GM19395 (cell line): Measurements from ENCODE around the gene MGST2.
"Not testable (repeated sequence)": the region's sequence is repeated elsewhere in the genome, so short reads cannot be mapped to it uniquely, and the experiment has no call there.

Source experiments
- ATAC-seq: cut with Tn5 transposase; IDR thresholded peaks from one replicate; pipeline ENCODE4 v1.9.1; 2021; ENCODE audit warnings: mild to moderate bottlenecking, moderate library complexity; ENCODE audit not compliant: unreplicated experiment

Gene MGST2

DNA sequence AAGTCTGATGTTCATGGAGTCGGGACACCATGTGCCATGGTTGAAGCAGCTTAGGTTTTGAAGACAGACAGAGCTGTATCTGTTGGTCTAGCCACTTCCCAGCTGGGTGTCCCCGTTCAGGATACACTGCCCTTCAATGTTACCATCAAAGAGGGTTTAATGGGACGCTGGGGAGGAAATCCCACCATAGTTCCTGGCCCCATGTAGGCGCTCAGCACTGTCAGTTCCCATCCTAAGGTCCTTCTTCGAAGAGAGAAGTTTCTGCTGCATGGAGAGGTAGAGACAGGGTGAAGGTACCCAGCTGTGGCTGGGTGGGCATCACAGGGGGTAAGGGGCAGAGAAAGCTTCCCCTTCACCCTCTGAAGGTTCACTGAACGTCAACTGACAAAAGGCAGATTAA lies 3.7 kb downstream of the MGST2 start:
- ATAC-seq = no peak

DNA sequence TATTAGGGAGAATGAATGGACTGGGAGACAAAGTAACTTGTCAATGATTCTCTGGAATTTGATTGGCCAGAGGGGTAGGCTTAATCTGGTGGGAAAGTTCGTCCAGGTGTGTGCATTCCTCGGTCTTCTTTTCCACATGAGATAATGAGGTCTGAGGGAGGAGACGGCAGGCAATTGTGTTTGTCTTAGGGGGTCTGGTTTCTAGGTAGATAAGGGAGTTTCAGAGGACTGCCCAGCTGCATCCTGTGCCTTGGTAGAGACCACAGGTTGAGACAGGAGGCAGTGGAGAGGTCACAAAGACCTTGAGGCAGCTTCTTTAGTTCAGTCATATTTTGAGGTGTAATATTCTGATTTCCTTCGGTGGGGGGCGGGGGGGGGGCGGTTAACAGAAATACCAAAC lies 4.3 kb downstream of the MGST2 start:
- ATAC-seq = no peak

DNA sequence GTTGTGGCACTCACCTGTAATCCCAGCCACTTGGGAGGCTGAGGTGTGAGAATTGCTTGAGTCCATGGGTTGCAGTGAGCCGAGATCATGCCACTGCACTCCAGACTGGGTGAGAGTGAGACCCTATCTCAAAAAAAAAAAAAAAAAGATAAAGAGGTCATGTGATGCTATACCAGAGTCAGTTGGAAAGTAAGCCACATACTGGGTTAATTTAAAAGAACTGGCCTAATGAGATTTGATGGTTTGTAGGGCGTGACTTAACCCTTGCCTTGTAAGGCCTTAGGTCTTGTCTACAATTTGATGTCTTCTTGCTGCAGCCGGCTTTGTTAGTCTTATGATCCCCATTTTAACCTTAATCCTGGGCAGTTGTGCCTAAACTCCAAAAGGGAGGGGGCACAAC lies 5.2 kb downstream of the MGST2 start:
- no peak for ATAC-seq

DNA sequence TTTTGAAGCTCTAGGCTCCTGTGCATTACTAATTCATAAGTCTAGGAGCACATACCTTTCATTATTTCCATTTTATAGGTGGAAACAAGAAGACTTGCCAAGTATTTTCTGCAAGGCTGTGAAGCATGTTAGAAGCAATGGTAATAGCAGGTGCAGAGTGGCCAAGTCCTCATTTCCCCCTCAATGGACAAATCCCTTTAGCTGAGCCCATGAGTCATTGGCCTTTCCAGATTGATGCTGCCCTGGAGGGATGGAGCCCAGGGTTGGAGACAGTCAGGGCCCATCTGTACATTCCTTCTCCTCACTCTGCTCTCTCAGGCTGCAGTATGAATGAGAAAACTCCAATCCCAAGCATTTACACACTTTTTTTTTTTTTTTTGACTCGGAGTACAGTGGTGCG lies 6.6 kb downstream of the MGST2 start:
- ATAC-seq = no peak

DNA sequence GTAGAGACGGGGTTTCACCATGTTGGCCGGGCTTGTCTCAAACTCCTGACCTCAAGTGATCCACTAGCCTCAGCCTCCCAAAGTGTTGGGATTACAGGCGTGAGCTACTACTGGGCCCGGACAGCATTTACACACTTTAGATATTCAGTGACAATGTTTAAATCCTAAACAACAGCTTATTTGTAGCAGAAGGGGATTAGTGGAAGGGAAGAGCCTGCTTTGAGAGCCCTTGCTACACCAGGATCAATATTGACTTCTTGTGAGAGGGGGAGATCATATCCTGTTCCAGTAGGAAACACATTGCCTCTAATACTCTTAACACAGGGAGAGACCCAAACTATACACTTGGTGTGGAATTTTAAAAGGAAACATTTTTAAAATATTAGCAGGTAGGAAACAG lies 7.1 kb downstream of the MGST2 start:
- no peak for ATAC-seq

DNA sequence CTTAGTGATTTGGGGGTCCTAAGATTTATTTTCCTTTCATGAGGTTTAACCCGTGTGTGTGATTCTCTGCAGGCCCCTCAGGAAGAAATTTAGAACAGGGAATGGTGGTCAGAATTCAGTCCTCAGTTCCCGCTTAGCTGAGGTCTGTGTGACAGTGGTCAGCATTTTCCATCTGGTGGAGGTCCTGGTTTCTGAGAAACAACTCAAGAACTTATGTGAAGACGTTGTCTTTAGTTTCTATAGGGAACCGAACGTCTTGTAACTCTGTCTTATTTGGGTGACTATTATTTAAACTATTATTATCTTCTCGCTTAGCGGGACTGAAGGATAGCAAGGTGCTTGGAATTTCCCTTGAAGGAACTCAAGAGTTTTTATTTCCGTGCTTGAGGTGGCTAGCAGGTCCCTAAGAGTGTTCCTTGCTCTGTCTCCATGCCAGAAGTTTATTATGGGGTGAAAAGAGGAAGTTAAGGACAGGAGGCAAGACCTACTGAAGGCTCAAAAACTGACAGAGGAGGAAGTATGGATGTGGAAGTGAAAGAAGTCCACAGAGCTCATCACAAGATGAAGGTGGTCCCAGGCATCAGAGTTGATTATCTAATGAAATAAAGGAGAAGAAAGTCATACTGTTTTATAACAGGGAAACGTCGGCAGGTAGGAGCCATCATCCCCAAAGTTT lies 9.4 kb downstream of the MGST2 start:
- peak; percentile 76 for ATAC-seq

DNA sequence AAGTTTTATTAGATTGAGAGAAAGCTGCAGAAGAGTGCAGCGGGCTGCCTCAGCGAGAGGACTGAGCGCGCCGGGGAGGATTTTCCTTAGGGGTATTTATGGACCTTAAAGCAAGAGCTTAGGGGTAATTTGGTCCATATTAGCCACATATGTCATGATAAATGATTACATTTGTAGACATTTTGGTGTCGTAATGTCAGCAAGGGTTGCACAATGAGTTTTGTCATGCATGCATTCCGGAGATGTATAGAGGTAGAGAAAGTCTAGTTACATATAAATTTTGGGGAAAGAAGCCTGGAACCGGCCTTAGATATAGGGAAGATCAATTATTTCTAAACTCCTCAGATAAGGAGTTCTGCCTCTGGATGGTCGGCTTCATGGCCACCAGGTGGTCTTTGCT lies 10.0 kb downstream of the MGST2 start:
- no peak for ATAC-seq

DNA sequence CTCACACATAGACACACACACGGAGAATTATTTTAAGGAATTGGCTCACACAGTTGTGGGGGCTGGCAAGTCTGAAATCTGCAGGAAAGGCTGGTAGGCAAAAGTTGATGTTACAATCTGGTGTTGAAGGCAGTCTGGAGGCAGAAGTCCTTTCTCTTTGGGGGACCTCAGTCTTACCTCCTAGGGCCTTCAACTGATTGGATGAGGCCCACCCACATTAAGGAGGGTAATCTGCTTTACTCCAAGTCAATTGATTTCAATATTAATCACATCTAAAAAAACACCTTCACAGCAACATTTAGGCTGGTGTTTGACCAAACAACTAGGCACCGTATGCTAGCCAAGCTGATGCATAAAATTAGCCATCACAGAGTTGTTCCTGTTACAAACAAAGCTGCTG lies 10.7 kb downstream of the MGST2 start:
- no peak for ATAC-seq

DNA sequence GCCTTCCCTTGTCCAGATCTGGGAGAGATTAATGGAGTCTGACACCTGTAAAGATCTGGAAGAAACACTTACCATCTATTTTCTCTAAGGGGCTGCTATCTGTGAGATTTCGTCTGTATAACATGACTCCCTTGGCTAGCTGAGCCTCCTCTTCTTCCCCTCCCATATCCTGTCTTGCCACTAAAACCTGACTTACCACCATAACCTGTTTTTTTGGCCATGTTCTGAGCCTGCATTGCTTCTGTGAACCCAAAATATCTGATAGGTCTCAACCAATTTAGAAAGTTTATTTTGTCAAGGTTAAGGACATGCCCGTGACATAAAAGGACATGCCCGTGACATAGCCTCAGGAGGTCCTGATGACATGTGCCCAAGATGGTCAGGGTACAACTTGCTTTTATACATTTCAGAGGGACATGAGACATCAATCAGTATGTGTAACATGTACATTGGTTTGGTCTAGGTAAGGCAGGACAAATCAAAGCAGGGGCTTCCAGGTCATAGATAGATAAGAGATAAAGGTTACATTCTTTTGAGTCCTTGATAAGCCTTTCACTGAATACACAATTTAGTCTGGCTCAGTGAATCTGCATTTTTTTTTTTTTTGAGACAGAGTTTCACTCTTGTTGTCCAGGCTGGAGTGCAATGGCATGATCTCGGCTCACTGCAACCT lies 11.4 kb downstream of the MGST2 start:
- ATAC-seq = no peak

DNA sequence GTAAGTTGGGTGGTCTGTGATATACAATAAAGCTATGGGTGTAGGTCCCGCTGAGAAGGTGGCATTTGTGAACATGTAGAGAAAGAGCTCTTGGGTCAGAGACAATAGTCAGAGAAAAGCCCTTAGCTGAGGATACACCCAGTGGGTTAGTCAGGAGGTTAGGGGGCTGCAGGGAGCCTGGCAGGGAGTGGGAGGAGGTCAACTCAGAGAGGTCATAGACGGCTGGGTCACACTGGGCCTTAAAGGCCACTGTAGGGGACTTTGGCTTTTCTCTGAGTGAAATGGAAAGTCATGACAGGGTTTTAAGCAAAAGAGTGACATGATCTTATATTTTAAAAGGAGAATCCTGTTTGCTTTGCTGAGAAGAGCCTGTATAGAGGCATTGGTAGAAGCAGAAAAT lies 16.7 kb downstream of the MGST2 start:
- ATAC-seq = no peak

DNA sequence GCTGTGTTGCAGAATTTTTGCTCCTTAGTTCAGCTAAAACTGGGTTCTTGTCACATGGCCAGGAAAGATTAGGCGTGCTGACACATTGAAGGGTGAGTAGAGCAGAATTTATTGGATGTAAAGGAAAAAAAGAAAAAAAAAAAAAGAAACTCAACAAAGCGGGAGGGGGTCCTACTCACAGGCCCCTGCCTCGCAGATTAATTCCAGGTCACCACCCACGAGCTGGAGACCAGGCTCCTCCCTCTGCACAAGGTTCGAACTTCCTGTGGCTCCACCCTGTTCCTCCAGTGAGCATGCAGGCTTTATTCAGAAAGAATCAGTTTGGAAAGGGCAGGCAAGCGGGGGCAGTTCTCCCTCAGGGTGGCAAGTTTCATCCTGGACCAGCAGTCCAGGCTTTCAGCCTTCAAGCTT lies 17.1 kb downstream of the MGST2 start:
- ATAC-seq = no peak

DNA sequence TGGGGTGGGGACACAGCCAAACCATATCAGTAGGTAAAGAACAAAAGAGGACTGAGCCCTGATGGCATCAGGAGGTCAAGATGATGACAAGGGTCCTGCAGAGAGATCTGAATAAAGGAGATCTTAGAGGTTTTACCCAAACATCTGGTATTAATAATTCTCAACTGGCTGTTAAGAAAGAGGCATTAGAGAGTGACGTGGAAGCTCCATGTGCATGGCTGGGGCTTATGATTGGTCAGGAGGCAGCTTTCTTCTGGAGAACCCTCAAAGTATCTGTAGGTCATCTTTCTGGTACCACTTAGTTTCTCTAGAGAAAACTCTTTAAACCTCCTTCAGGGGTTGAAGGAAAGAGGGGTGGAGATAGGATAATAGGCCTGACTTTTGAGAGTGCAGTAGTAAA lies 18.7 kb downstream of the MGST2 start:
- ATAC-seq = no peak

DNA sequence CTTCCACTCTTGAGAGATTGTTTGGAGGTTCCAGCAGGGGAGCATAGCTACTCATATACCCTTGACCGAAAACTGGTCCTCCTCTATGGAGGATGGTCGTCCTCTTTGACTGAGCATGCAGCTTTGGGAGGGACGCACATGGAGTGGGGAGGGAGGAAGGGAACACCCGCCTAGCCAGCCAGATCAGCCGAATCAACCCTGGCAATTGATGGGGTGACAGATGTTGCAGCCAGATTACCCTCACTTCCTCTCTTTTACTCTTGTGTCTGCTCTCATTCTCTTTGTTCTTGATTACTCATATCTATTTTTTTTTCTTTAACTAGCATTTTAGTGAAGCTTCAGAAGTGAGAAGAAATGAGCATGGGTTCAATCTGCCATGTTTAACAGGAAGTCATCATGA lies 19.6 kb downstream of the MGST2 start:
- no peak for ATAC-seq

DNA sequence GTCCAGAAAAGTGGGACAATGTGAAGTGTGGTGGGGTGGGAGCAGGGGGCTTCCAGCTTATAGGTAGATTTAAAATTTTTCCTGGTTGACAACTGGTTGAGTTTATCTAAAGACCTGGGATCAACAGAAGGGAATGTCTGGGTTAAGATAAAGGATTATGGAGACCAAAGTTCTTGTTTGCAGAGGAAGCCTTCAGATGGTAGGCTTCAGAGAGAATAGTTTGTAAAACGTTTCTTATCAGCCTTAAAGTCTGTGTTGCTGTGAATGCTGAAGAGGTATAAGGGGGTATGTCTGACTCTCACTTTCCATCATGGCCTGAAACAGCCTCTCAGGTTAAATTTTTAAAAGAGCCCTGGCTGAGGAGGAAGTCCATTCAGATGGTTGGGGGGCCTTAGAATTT lies 20.5 kb downstream of the MGST2 start:
- ATAC-seq = no peak

DNA sequence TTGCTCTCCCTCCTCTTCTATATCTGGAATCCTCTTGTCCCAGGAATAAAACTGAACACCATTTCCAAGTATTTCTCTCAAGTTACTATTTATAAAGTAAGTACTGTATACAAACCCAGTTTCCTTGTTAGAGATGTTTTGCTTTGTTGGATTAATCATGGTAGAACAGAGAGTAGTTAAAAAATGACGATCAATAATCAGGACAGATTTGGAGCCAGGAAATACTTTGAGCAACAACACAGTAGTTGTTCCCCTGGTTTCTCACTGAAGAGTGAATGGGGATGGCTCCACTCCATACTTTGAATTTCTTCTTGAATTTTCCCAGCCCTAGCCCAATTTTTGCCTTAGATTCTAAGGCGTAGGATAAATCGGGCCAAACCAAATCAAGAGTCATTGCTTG lies 21.4 kb downstream of the MGST2 start:
- no peak for ATAC-seq

DNA sequence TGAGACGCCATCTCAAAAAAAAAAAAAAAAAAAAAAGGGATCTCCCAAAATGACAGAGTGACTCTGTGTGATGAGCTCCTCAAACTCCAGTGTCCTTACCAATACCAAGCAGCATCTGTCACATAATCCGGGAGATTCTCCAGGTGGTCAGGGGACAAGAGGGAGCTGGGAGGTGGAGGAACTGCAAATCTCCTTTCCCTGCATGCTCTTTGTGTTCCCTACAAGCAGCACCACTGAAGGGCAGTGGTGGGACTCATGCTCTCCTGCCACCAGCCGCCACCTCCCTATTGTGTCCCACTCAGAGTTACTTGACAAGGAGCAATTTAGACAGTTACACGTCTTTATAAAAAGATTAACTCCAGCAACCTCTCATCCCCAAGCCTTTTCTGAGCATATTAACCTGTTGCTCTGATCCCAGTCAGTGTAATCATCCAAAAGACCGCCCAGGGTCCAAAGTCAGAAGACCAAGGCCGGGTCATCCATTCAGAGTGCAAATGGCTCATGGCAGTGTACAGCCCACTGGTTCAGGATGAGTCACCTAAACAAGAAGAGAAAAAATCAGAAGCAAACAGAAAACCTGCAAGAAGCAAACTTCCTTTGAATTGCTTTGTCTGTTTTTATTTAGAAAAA lies 23.6 kb downstream of the MGST2 start:
- ATAC-seq = no peak

DNA sequence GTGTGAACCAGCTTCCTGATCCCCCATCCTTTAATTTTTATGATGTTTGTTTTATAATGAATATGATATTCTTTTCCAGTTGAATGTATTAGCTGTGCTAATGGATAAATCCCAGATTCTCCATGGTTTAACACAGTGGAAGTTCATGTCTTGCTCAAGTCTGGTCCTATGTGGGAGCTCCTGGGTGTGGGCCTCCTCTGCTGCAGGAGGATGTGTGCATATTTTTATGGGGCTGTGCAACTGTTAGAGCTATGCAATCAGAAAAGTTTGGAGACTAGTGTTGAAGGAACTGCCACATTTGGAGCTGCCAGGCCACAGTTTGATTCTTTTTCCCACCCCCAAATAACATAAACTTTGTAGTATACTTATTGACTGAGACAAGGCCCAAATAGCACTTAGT lies 24.8 kb downstream of the MGST2 start:
- ATAC-seq = no peak

DNA sequence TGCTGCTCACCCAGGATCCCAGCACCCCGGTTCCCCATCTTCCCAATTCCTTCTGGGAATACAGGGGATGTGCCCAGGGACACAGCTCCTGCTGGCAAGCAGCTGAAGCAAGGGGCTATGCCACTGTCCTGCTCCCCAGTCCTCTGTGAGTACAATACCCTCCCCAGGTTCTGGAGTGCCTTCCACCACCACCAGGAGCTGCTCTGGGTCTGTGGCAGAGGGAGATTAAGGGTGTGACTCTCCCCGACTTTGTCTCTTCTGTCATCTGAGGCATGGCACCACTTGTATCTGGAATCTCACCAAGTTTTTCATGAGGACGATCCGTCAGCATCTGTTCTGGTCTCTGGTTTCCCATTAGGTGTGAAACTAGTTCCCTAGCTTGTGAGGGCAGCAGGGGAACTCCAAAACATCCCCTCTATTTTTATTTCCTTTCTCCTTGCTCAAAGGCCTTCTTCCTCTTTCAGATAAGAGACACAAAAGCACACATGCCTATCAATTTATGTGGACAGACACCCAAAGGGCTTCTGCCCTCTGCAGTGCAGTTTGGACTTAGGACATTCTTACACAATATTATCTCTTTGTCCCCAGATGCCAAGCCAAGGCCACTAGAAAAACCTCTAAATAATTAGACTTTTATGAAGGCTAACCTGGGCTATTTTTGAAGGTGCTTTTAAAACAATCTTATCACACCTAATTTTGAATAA lies 26.8 kb downstream of the MGST2 start:
- ATAC-seq = no peak

DNA sequence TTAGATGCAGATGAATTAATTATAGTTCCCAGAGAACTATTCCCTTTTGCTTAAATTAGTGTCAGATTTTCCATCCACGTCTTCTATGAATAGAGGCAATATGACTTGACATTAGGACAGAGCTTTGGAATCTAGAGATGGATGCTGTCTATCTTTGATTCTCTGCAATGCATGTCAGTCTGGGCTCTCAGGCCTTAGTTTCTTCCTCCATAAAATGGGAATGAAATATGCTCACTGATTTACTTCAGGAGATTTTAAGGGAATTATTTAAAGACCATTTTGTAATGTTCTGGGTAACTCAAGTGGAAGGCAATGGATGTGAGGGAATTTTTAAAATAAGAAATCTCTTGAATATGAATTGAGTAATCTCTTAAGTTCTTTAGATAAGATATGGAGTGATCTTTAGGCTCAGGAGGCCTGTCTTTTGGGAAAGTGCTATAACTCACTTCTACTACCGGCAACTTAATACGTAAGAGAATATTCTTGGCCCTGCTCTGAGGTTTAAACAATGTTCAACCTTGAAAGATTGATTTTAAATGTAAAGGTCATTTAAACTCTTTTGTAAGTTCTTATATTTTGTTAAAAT lies 29.0 kb downstream of the MGST2 start:
- no peak for ATAC-seq

DNA sequence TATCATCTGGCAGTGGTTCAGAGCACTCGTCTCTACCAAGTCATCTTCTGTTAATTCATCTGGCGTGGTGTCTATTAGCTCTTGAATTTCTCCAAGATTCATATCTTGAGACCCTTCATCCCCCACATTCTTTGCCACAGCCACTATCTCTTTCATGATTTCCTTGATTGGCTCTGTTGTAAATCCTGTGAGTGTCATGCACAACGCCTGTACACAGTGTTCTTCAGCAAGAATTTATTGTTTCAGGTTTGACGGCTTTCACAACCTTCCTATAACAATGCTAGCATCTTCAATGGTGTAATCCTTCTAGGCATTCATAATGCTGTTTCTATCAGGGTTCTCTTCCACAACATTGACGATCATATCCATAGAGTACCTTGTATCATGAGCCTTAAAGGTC lies 30.9 kb downstream of the MGST2 start:
- no peak for ATAC-seq

DNA sequence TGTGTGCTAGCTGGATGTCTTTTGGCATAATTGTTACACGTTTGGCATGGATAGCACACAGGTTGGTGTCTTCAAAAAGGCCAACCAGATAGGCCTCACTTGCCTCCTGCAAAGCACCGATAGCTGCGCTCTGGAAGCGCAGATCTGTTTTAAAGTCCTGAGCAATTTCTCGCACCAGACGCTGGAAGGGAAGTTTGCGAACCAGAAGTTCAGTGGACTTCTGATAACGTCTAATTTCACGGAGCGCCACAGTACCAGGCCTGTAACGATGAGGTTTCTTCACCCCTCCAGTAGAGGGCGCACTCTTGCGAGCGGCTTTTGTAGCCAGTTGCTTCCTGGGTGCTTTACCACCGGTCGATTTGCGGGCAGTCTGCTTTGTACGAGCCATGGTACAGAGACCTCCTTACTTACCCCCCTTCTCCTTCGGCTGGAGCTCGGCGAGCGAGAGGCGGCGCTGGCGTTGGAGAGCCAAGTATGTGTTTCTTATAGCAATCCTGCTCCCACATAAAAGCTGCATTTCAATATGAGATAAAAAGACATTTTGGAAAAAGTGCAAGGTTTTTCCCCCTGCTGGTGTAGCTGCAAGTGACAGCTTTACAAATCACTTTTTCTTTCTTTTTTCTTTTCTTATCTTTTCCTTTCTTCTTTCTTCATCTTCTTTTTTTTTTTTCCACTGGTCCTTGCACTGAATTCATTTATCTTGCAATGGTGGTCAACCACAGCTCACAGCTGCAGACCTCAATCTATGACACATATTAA lies 32.7 kb downstream of the MGST2 start:
- not testable (repeated sequence) for ATAC-seq
